ENCODE measurements around the gene HNRNPA2B1.

Gene HNRNPA2B1

GRCh38 chr7:26200444-26201246 lies at the start of gene HNRNPA2B1:
Gene HNRNPA2B1, minus strand, starts transcription at chr7:26200746. Its CDS starts 169 bp downstream, at chr7:26200577.
- no peak for TF ChIP-seq GATA1 (IDR thresholded peaks at IDR 0.05; ENCODE audit: low read depth, low read length)
- TF ChIP-seq POLR2A (IDR thresholded peaks at IDR 0.05; ENCODE audit: low read length): peak; percentile 100

DNA sequence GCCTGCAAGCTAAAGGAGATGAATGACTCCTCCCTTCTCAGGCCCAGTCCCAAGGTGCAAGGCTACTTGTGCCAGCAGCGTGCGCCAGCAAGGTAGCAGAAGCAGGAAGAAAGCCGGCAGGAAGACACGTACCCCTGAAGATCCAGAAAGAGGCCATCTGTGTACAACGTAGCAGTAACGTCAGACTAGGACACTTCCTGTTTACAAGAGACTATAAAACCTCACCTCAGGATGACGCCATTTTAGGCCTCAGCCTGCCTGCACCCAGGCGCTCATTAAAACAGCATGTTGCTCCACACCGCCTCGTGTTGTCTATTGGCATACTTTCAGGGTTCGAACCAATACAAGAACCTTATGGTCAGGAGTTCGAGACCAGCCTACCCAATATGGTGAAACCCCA lies 49.7 kb upstream of the HNRNPA2B1 start:
- no peak for DNase-seq
- no peak for TF ChIP-seq GATA1 (IDR thresholded peaks at IDR 0.05; ENCODE audit: low read depth, low read length)
- no peak for TF ChIP-seq POLR2A (IDR thresholded peaks at IDR 0.05; ENCODE audit: low read length)

More at GRCh38 chr7:26200444-26201246, at the start of gene HNRNPA2B1:
- DNase-seq: peak; percentile 99

GRCh38 chr7:26245150-26245549 lies 44.6 kb upstream of the HNRNPA2B1 start:
- no peak for DNase-seq
- TF ChIP-seq GATA1 (IDR thresholded peaks at IDR 0.05; ENCODE audit: low read depth, low read length) (no peak), POLR2A (IDR thresholded peaks at IDR 0.05; ENCODE audit: low read length) (no peak)

DNA sequence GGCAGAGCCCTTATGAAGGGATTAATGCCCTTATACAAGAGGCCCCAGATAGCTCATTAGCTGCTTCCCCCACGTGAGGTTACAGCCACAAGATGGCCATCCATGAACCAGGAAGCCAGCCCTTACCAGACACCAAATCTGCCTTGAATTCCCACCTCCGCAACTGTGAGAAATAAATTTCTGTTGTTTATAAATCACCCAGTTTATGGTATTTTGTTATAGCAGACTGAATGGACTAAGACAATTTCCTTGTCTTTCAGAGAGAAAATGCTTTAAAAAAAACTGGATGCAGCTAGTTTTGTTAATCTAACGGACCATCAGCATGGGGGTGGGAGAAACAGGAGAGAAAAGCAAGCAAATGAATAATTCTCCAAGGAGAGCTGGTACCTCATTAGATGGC lies 37.5 kb upstream of the HNRNPA2B1 start:
- DNase-seq: no peak
- no peak for TF ChIP-seq GATA1 (IDR thresholded peaks at IDR 0.05; ENCODE audit: low read depth, low read length)
- TF ChIP-seq POLR2A (IDR thresholded peaks at IDR 0.05; ENCODE audit: low read length): no peak

GRCh38 chr7:26237035-26237807 lies 36.7 kb upstream of the HNRNPA2B1 start:
- DNase-seq: no peak
- no peak for TF ChIP-seq POLR2A (IDR thresholded peaks at IDR 0.05; ENCODE audit: low read length)
- TF ChIP-seq GATA1 (IDR thresholded peaks at IDR 0.05; ENCODE audit: low read depth, low read length): no peak

DNA sequence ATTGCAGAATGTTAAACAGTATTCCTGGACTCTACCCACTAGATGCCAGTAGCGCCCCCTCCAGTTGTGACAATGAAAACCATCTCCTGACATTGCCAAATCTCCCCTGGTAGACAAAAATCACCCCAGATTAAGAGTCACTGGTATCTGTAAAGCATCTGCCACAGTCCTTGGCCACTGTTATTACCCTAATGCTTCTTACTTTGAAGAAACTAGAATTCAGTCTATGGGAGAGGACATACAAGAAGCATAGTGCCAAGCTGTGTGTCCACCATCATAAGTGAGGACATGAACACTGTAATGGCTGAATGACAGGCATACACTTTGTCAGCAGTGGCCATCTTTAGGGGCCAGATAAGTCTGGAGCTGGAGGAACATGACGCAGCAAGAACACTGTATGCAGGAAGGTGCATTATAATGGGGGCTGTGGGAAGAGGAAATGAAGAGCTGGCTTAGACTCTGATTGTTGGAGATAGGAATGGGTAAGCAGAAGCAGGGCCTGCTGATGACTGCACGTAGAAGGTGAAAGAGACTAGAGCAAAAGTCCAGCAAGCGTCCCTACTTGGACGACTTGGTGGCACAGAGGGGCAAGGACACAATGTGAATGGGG lies 33.5 kb upstream of the HNRNPA2B1 start:
- peak; percentile 71 to 79 for DNase-seq
- TF ChIP-seq GATA1 (IDR thresholded peaks at IDR 0.05; ENCODE audit: low read depth, low read length): no peak
- no peak for TF ChIP-seq POLR2A (IDR thresholded peaks at IDR 0.05; ENCODE audit: low read length)

DNA sequence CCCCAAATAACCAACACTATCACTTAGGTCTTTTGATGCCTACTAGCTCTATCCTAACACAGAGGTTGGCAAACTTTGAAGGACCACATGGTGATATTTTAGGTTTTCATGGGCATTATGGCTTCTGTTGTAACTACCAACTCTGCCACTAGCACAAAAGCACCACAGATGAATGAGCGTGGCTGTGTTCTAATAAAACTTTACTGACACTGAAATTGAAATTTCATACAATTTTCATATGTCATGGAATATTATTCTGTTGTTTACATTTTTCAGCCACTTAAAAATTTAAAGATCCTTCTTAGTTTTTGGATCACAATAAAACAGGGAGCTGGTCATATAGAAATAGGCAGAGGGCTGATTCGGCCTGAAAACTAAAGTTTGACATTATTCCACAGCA lies 27.4 kb upstream of the HNRNPA2B1 start:
- no peak for TF ChIP-seq GATA1 (IDR thresholded peaks at IDR 0.05; ENCODE audit: low read depth, low read length)
- TF ChIP-seq POLR2A (IDR thresholded peaks at IDR 0.05; ENCODE audit: low read length): no peak
- DNase-seq: no peak

DNA sequence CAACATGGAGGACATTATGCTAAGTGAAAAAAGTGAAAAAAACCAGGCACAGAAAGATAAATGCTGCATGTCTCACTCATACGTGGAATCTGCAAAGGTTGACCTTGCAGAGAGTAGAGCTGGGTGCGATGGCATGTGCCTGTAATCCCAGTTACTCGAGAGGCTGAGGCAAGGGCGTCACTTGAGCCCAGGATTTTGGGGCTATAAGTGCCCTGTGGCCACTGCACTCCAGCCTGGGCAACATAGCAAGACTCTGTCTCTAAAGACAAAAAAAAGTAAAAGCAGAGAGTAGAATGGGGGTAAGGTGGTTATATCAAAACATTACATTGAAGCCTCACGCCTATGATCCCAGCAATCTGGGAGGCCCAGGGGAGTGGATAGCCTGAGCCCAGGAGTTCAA lies 23.8 kb upstream of the HNRNPA2B1 start:
- no peak for DNase-seq
- TF ChIP-seq GATA1 (IDR thresholded peaks at IDR 0.05; ENCODE audit: low read depth, low read length) (no peak), POLR2A (IDR thresholded peaks at IDR 0.05; ENCODE audit: low read length) (no peak)

DNA sequence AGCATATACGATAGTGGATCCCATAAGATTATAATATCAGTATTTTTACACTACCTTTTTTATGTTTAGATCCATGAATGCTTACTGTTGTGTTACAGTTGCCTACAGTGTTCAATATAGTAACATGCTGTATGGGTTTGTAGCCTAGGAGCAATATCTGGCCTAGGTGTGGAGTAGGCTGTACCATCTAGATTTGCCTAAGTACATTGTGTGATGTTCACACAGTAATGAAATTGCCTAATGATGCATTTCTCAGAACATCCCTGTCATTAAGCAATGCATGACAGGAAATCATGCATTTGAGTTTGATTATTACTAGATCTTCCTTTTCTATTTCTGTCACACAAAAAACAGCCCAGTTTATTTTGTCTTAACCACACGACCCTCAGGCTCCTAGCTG lies 15.5 kb upstream of the HNRNPA2B1 start:
- TF ChIP-seq POLR2A (IDR thresholded peaks at IDR 0.05; ENCODE audit: low read length) (no peak), GATA1 (IDR thresholded peaks at IDR 0.05; ENCODE audit: low read depth, low read length) (no peak)
- DNase-seq: no peak

DNA sequence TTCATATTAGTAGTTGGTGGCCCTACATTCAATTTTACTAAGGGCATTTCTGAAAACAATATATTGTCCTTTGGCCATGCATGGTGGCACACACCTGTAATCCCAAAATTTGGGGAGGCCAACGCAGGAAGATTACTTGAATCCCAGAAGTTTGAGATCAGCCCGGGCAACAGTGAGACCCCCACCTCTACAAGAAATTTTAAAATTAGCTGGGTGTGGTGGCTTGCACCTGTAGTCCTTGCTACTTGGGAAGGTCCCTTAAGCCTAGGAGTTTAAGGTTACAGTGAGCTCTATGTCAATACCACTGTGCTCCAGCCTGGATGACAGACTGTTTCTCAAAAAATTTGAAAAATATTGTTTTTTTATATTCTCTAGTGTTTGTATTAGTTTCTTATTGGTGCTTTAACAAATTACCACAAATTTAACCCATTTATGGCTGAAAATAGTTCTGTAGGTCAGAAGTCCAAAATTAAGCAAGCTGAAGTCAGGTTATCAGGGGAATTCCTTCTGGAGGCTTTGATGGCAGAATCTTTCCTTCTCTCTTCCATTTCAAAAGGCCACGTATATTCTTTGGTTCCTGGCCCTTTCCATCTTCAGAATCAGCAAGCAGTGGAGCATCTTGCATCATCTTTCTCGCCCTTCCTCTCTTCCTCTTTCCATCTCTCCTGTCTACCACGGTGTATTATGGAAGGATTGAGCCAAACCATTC lies 13.4 kb upstream of the HNRNPA2B1 start:
- TF ChIP-seq GATA1 (IDR thresholded peaks at IDR 0.05; ENCODE audit: low read depth, low read length) (no peak), POLR2A (IDR thresholded peaks at IDR 0.05; ENCODE audit: low read length) (peak; percentile 13)
- no peak for DNase-seq

DNA sequence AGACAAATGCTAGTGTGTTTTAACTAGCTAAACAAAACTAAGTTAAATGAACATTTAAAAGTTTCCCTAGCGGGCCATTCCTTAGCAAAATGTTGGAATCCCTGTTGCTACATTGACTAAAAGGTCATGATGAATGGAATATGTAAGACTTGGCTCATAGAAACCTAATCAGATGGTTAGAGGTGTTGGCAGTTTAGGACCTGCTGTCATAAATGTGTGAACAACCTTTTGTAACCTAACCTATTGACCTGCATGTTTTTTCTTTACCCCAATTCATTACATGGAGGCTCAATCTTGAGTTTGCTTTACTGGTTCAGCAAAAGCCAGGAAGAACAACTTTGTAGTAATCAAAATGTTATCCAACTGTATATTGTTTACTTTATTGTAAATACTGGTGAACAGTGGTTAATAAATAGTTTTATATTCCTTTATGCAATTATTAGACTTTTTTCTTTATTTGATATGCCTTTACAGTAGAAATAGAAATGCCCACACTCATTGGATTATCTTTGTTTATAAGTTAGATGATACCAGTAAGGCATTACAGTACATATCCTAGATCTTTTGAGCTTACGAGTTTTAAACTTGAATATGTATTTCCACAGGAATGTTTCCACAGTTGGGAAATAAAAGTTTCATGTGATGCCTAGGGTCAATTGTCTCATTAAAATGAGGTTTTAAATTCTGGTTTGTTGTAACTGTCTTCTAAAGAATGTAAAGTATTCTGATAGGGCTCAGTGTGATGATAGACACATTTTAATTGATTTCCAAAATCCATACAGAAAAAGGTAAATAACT lies 12.6 kb upstream of the HNRNPA2B1 start:
- DNase-seq: peak in 1 of 2 experiments; percentile 32
- TF ChIP-seq GATA1 (IDR thresholded peaks at IDR 0.05; ENCODE audit: low read depth, low read length) (no peak), POLR2A (IDR thresholded peaks at IDR 0.05; ENCODE audit: low read length) (peak; percentile 17)

- DNase-seq: no peak
- TF ChIP-seq POLR2A (IDR thresholded peaks at IDR 0.05; ENCODE audit: low read length) (no peak), GATA1 (IDR thresholded peaks at IDR 0.05; ENCODE audit: low read depth, low read length) (no peak)
Observed at GRCh38 chr7:26208040-26208439, 7.5 kb upstream of the HNRNPA2B1 start.

DNA sequence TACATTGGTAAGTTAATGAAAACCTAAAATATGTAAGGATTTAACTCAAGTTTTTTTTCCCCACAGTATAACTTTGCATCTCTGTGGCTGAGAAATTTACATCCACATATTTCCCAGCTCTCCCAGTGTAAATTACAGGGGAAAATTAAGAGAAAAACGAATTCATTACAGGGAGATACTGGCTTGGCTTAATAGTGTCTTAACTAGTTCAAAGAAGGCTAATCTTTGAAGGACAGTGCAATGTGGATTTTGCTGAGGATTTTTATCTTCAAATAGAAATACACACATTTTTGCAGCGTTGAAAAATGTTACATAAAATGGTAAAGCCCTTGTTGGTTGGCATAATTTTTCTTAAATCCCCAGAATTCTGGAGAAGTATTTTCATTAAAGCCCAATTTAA lies 2.5 kb upstream of the HNRNPA2B1 start:
- peak in 1 of 2 experiments; percentile 64 for DNase-seq

More for the DNA sequence above, 2.5 kb upstream of the HNRNPA2B1 start:
- no peak for TF ChIP-seq POLR2A (IDR thresholded peaks at IDR 0.05; ENCODE audit: low read length)
